Left lung (tissue), 10 donors: ENCODE measurements around the gene SHISA8. TPM values are rescaled to one million over a fixed set of nuclear protein-coding genes. Genes with fewer than 3 reads are reported as not detected.

Source experiments
- ATAC-seq: fragments of 200-7000 bp; cut with Tn5 transposase; one replicate; pipeline ENCODE4 v1.9.1; 2020; ENCODE audit warnings: moderate library complexity
- DNase-seq, 4 donors: peaks; one replicate each; pipeline ENCODE4 v3.0.0-alpha.2; 2013 to 2020
- H3K27ac ChIP-seq, 2 donors: fragments of 200-600 bp; sonication (generic) in 1 of 2; one replicate each; pipeline versions ENCODE4 v1.5.0 to v1.8.0; 2020 to 2021
- H3K27me3 ChIP-seq, 2 donors: fragments of 200-600 bp; sonication (generic) in 1 of 2; one replicate each; pipeline versions ENCODE4 v1.5.0 to v1.8.0; 2020 to 2021
- H3K36me3 ChIP-seq, 2 donors: fragments of 200-600 bp; sonication (generic) in 1 of 2; one replicate each; pipeline versions ENCODE4 v1.5.0 to v1.8.0; 2020 to 2021
- H3K4me1 ChIP-seq, 2 donors: fragments of 200-600 bp; one replicate each; pipeline ENCODE4 v1.8.0; 2021
- H3K4me3 ChIP-seq, 2 donors: fragments of 200-600 bp; sonication (generic) in 1 of 2; one replicate each; pipeline versions ENCODE4 v1.5.0 to v1.8.0; 2020 to 2021; ENCODE audit warnings: mild to moderate bottlenecking in 1 of 2
- H3K9me3 ChIP-seq, 2 donors: fragments of 200-600 bp; sonication (generic) in 1 of 2; one replicate each; pipeline versions ENCODE4 v1.5.0 to v1.8.0; 2020 to 2021
- intact Hi-C, 2 donors: fragments of 100-400 bp; cut with DNase I; formaldehyde crosslinking; loops; one replicate each; pipeline versions ENCODE4 v1.11.2 to v1.14.2; 2022
- polyA plus RNA-seq, 6 donors: library from polyadenylated mRNA; unstranded; fragments of 120-200 nt; gene quantifications; one replicate each; pipeline ENCODE4 v1.2.1, GENCODE V29; 2013; ENCODE audit not compliant: insufficient read length in 6 of 6
- total RNA-seq, 2 donors: library from RNA; stranded (reverse); fragmentation: NEBNext Ultra II Directional; extraction: Animal tissue kit (Norgen Biotek cat#: 25700); gene quantifications; one replicate each; pipeline ENCODE4 v1.2.1, GENCODE V29; 2021
- TF ChIP-seq, protein P1 (sequence below), 2 donors: fragments of 200-600 bp; sonication (generic) in 1 of 2; IDR thresholded peaks; one replicate each; pipeline versions ENCODE4 v1.5.0 to v1.8.0; 2021; ENCODE audit warnings: antibody characterized with exemption in 2 of 2
- donor health status: DM: no; HTN: yes; CAD: no.
- donor health status: DM: no; HTN: no; CAD: no.

SHISA8 gene
- total and polyA plus RNA-seq, 8 donors, result 0.11 to 0.24 TPM; not detected in 6

GRCh38 chr22:41947424-41948080, 32.7 kb upstream of the SHISA8 start:
- ATAC-seq (no peak), DNase-seq (no peak)
- TF ChIP-seq, protein P1, sequence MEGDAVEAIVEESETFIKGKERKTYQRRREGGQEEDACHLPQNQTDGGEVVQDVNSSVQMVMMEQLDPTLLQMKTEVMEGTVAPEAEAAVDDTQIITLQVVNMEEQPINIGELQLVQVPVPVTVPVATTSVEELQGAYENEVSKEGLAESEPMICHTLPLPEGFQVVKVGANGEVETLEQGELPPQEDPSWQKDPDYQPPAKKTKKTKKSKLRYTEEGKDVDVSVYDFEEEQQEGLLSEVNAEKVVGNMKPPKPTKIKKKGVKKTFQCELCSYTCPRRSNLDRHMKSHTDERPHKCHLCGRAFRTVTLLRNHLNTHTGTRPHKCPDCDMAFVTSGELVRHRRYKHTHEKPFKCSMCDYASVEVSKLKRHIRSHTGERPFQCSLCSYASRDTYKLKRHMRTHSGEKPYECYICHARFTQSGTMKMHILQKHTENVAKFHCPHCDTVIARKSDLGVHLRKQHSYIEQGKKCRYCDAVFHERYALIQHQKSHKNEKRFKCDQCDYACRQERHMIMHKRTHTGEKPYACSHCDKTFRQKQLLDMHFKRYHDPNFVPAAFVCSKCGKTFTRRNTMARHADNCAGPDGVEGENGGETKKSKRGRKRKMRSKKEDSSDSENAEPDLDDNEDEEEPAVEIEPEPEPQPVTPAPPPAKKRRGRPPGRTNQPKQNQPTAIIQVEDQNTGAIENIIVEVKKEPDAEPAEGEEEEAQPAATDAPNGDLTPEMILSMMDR (IDR thresholded peaks at IDR 0.05), result no peak
- H3K27ac ChIP-seq, result no peak overlapping the region
- no peaks in the 10 kb centered on the region for H3K36me3 ChIP-seq
- no peaks in the 10 kb centered on the region for H3K9me3 ChIP-seq
- intact Hi-C loops, result loop anchor here in 1 of 2 donors (10.0 kb wide), 1 partner anchor 123 kb away; no protein-coding TSS in a partner anchor
- no peaks in the 10 kb centered on the region for H3K27me3 ChIP-seq
- H3K4me1 ChIP-seq, result peaks cover 0 to 17% of the 10 kb centered on the region in 2 donors
- H3K4me3 ChIP-seq, result peak overlapping the region; percentile 67 to 90

DNA sequence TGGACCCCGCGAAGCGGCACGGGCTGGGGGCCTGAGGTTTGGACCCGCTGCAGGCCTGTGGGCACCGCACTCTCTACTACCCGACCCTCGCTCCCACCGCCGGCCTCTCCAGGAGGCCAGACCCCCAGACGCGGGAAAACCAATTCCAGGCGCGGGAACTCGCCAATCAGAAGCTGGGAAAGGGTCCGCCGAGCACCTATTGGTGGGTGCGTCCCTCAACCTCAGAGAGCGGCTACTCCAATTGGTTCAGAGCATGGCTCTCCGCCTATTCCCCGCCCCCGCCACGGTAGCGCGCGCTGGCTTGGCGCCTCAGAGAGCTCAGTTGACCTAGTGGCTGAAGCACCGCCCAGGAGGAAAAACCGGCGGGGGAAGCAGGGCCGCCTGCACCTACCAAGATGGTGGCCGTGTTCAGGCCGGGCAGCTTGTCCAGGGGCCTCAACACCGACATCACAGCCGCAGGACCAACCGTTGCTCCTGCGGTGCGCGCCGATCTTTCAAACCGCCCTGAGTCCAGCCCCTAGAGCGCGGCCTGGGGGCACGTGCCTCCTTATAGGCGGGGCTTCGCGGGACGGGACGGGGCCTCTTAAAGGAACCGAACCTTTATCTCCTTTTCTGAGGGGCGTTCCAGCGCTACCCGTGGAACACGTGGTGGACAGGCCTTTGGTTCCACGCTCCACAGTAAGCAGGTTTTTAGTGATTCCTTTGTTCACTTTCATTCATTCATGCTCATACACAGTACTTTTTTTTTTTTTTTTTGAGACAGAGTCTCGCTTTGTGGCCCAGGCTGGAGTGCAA, 32.0 kb upstream of the SHISA8 start, which contains the start of gene CENPM:
Gene CENPM, minus strand, starts transcription at position 524 of the 795 bp plus-strand sequence. Its CDS starts 76 bp downstream, at position 448.
- H3K9me3 ChIP-seq, result no peaks in the 10 kb centered on the region
- peak within 1 kb of the TSS; percentile 67 to 90 for H3K4me3 ChIP-seq
- H3K27ac ChIP-seq, result peak within 1 kb of the TSS in 1 of 2 donors; percentile 24
- no peaks in the 10 kb centered on the region for H3K36me3 ChIP-seq
- intact Hi-C loops, result loop anchor here in 1 of 2 donors (10.0 kb wide), 1 partner anchor 122 kb away; no protein-coding TSS in a partner anchor
- peaks cover 0 to 17% of the 10 kb centered on the region in 2 donors for H3K4me1 ChIP-seq
- ATAC-seq, result peak; percentile 98
- TF ChIP-seq, protein P1 (IDR thresholded peaks at IDR 0.05), result no peak
- no peaks in the 10 kb centered on the region for H3K27me3 ChIP-seq
- DNase-seq, result peak; percentile 91 to 97 (median 92)

GRCh38 chr22:41943661-41944209, 28.9 kb upstream of the SHISA8 start:
- H3K4me1 ChIP-seq, result peaks cover 4 to 27% of the 10 kb centered on the region in 2 donors
- H3K9me3 ChIP-seq, result no peaks in the 10 kb centered on the region
- no peak for ATAC-seq
- H3K4me3 ChIP-seq, result no peak overlapping the region
- H3K36me3 ChIP-seq, result no peaks in the 10 kb centered on the region
- no peaks in the 10 kb centered on the region for H3K27me3 ChIP-seq
- intact Hi-C loops, result loop anchor here in 1 of 2 donors (10.0 kb wide), 1 partner anchor 119 kb away; no protein-coding TSS in a partner anchor
- no peak for DNase-seq
- no peak overlapping the region for H3K27ac ChIP-seq
- TF ChIP-seq, protein P1 (IDR thresholded peaks at IDR 0.05), result no peak

- TF ChIP-seq, protein P1 (IDR thresholded peaks at IDR 0.05), result peak; percentile 81 to 87
- H3K27ac ChIP-seq, result peak overlapping the region; percentile 65
- ATAC-seq, result peak; percentile 96
- no peaks in the 10 kb centered on the region for H3K36me3 ChIP-seq
- peak; percentile 59 to 91 (median 80) for DNase-seq
- H3K4me3 ChIP-seq, result no peak overlapping the region
- no peaks in the 10 kb centered on the region for H3K27me3 ChIP-seq
- no peaks in the 10 kb centered on the region for H3K9me3 ChIP-seq
- intact Hi-C loops, result loop anchor here in 1 of 2 donors (10.0 kb wide), 1 partner anchor 116 kb away; no protein-coding TSS in a partner anchor
- peaks cover 4 to 19% of the 10 kb centered on the region in 2 donors for H3K4me1 ChIP-seq
Measured at GRCh38 chr22:41940832-41941765, 26.2 kb upstream of the SHISA8 start.
